HCT116 (cell line): ENCODE results near the gene HLA-DPA1. TPM values are rescaled to one million over a fixed set of nuclear protein-coding genes. Genes with fewer than 3 reads are reported as not detected.
A peak's percentile ranks its signal among the peaks of the same experiment; 100 is the strongest.

Experiments used
- ATAC-seq: fragments of 200-7000 bp; cut with Tn5 transposase; 2 replicates; pipeline ENCODE4 v1.9.1; 2020; ENCODE audit warnings: mild to moderate bottlenecking, moderate library complexity
- BruUV-seq: library from RNA; stranded (reverse); fragments of 400-500 nt; replicated peaks from 2 replicates; lab custom pipeline; 2021; lab: Mats Ljungman, UMichigan
- CTCF ChIA-PET: fragments of 300-600 bp; sonication (Branson Sonifier 250); formaldehyde crosslinking; loops from one replicate; lab custom pipeline; 2021; ENCODE audit warnings: antibody characterized with exemption; lab: Charles Lee
- POLR2A ChIA-PET: fragments of 300-600, 350-600 bp; sonication (Branson Sonifier 250); formaldehyde crosslinking; loops from one replicate; lab custom pipeline; 2021; ENCODE audit warnings: antibody characterized with exemption; lab: Charles Lee
- RAD21 ChIA-PET, 2 experiments: fragments of 300-600 bp; sonication (Branson Sonifier 250); formaldehyde crosslinking; loops; one replicate each; lab custom pipeline; 2023; ENCODE audit warnings: low total read pairs in 2 of 2; ENCODE audit not compliant: uncharacterized antibody in 2 of 2, unreplicated experiment in 2 of 2, low non-redundant PET in 1 of 2; lab: Charles Lee
- DNase-seq: peaks from one replicate; pipeline ENCODE4 v3.0.0-alpha.2; 2010; ENCODE audit warnings: low read depth, low spot score
- H2AFZ ChIP-seq: fragments of 200-600 bp; shearing (Covaris generic), sonication (generic); 2 replicates; pipeline ENCODE4 v1.6.1; 2017; ENCODE audit warnings: low read depth, mixed run types, mixed read lengths, antibody characterized with exemption, low read length; ENCODE audit not compliant: poor library complexity, severe bottlenecking
- H3K27ac ChIP-seq: 2 replicates; pipeline ENCODE4 v1.5.1; 2012; ENCODE audit warnings: low read depth, low read length
- H3K27me3 ChIP-seq: fragments of 200-600 bp; sonication (generic); 2 replicates; pipeline ENCODE4 v1.6.1; 2016; ENCODE audit warnings: mixed run types, low read length, mixed read lengths; ENCODE audit not compliant: insufficient read depth
- H3K36me3 ChIP-seq, 2 experiments: fragments of 200-500 bp in 1 of 2; fragments of 200-600 bp in 1 of 2; sonication (Bioruptor generic) in 1 of 2; sonication (generic) in 1 of 2; 2 replicates each; pipeline versions ENCODE4 v1.5.1 to v1.6.1; 2014 to 2016; ENCODE audit warnings: low read length in 2 of 2, inconsistent platforms in 1 of 2, mixed read lengths in 1 of 2, mixed run types in 1 of 2; ENCODE audit not compliant: insufficient read depth in 2 of 2, control insufficient read depth in 1 of 2
- H3K4me1 ChIP-seq, 2 experiments: fragments of 200-600 bp in 1 of 2; sonication (generic) in 1 of 2; 2 replicates each; pipeline versions ENCODE4 v1.5.1 to v1.6.1; 2012 to 2017; ENCODE audit warnings: low read length in 2 of 2, inconsistent platforms in 1 of 2, mild to moderate bottlenecking in 1 of 2, mixed read lengths in 1 of 2, mixed run types in 1 of 2, moderate library complexity in 1 of 2; ENCODE audit not compliant: insufficient read depth in 2 of 2, control insufficient read depth in 1 of 2
- H3K4me2 ChIP-seq: fragments of 200-600 bp; sonication (generic); 2 replicates; pipeline ENCODE4 v1.6.1; 2017; ENCODE audit warnings: mixed run types, low read length, mixed read lengths
- H3K4me3 ChIP-seq, 2 experiments: fragments of 200-600 bp in 1 of 2; sonication (generic) in 1 of 2; replicated peaks in 1 of 2; 2 replicates each; pipeline ENCODE4 v1.5.1; 2011 to 2016; ENCODE audit warnings: low read length in 2 of 2, control low read depth in 1 of 2, low read depth in 1 of 2, mild to moderate bottlenecking in 1 of 2, mixed read lengths in 1 of 2, mixed run types in 1 of 2
- H3K79me2 ChIP-seq: fragments of 200-600 bp; sonication (generic); 2 replicates; pipeline ENCODE4 v1.6.1; 2017; ENCODE audit warnings: mild to moderate bottlenecking, mixed run types, low read length, moderate library complexity, mixed read lengths; ENCODE audit not compliant: insufficient read depth
- H3K9ac ChIP-seq: fragments of 200-600 bp; sonication (generic); 2 replicates; pipeline ENCODE4 v1.6.1; 2016; ENCODE audit warnings: low read length, mixed read lengths
- H3K9me2 ChIP-seq: fragments of 200-600 bp; sonication (generic), shearing (Covaris generic); 2 replicates; pipeline ENCODE4 v1.6.1; 2017; ENCODE audit warnings: mixed run types, mild to moderate bottlenecking, moderate library complexity; ENCODE audit not compliant: insufficient read depth
- H3K9me3 ChIP-seq, 2 experiments: fragments of 200-500 bp in 1 of 2; fragments of 200-600 bp in 1 of 2; sonication (Bioruptor generic) in 1 of 2; sonication (generic) in 1 of 2; 2 replicates each; pipeline ENCODE4 v1.6.1; 2014 to 2017; ENCODE audit warnings: low read length in 2 of 2, mixed read lengths in 2 of 2, inconsistent platforms in 1 of 2, low read depth in 1 of 2, mild to moderate bottlenecking in 1 of 2, mixed run types in 1 of 2, moderate library complexity in 1 of 2; ENCODE audit not compliant: control insufficient read depth in 1 of 2, insufficient read depth in 1 of 2
- H4K20me1 ChIP-seq: fragments of 200-600 bp; sonication (generic), shearing (Covaris generic); 2 replicates; pipeline ENCODE4 v1.6.1; 2017; ENCODE audit warnings: mixed run types, mild to moderate bottlenecking, moderate library complexity; ENCODE audit not compliant: insufficient read depth
- CBX3 ChIP-seq: IDR thresholded peaks from 2 replicates; pipeline ENCODE4 v1.6.1; 2012; ENCODE audit warnings: low read depth
- EZH2phosphoT487 ChIP-seq: fragments of 200-600 bp; IDR thresholded peaks from 2 replicates; pipeline ENCODE4 v1.6.1; 2018; ENCODE audit warnings: antibody characterized with exemption, borderline replicate concordance
- JUND ChIP-seq: IDR thresholded peaks from 2 replicates; pipeline ENCODE4 v1.6.1; 2012
- RAD21 ChIP-seq: IDR thresholded peaks from 2 replicates; pipeline ENCODE4 v1.6.1; 2012; ENCODE audit warnings: low read depth, mild to moderate bottlenecking
- SIN3A ChIP-seq: IDR thresholded peaks from 2 replicates; pipeline ENCODE4 v1.6.1; 2012; ENCODE audit warnings: low read depth
- SP1 ChIP-seq: IDR thresholded peaks from 2 replicates; pipeline ENCODE4 v1.6.1; 2012; ENCODE audit warnings: low read depth
- SRF ChIP-seq: IDR thresholded peaks from 2 replicates; pipeline ENCODE4 v1.6.1; 2012; ENCODE audit warnings: low read depth
- TCF7L2 ChIP-seq: IDR thresholded peaks from 2 replicates; pipeline ENCODE4 v1.7.0; 2011; ENCODE audit warnings: borderline replicate concordance, inconsistent platforms; ENCODE audit not compliant: insufficient read depth, insufficient read length; ENCODE audit errors: extremely low read depth
- ZNF274 ChIP-seq: fragments of 200-500 bp; sonication (Bioruptor generic); IDR thresholded peaks from 2 replicates; pipeline ENCODE4 v1.6.1; 2014; ENCODE audit warnings: mild to moderate bottlenecking, low read depth, low read length, inconsistent platforms
- intact Hi-C: fragments of 100-400 bp; cut with micrococcal nuclease; formaldehyde crosslinking; loops from 2 replicates; pipeline ENCODE4 v1.10.0; 2022
- total RNA-seq: library from RNA; stranded (reverse); gene quantifications from one replicate; pipeline ENCODE4 v1.2.1, GENCODE V29; 2021; ENCODE audit not compliant: unreplicated experiment
- TF ChIP-seq, protein P1 (sequence below): IDR thresholded peaks from 2 replicates; pipeline ENCODE4 v1.6.1; 2011; ENCODE audit warnings: mild to moderate bottlenecking, low read length, moderate library complexity; ENCODE audit not compliant: insufficient replicate concordance; ENCODE audit errors: extremely low read depth
- TF ChIP-seq, protein P2 (sequence below): IDR thresholded peaks from 2 replicates; pipeline ENCODE4 v1.6.1; 2012
- TF ChIP-seq, protein P3 (sequence below): IDR thresholded peaks from 2 replicates; pipeline ENCODE4 v1.6.1; 2012; ENCODE audit warnings: low read depth
- TF ChIP-seq, protein P4 (sequence below): IDR thresholded peaks from 2 replicates; pipeline ENCODE4 v1.6.1; 2012

Gene HLA-DPA1
- total RNA-seq, 1 experiment from 2014 or later, result 0.89 TPM

DNA sequence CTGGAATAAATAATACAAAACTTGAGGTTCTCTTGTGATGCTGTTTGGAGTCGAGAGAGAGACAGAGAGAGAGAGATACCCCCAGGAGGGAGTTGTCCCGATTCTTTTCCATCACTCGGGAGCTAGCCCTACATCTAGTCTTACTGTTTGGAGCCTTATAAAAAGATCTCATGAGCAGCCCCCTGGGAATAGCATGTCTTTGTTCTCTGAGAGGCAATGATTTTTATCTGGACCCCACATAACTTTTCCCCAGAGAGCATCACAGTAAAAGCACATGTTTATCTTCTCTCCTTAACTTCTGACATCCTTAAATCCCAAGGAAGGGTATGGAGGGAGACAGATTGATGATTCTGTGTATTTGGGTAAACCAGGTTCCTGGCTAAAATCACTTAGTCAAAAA is 43.2 kb downstream of the HLA-DPA1 start:
- H3K27me3 ChIP-seq, result peaks cover 22% of the 10 kb centered on the region
- ATAC-seq (no peak), DNase-seq (no peak)
- no peak overlapping the region for H3K9ac ChIP-seq
- no peaks in the 10 kb centered on the region for H3K4me1 ChIP-seq
- no TSS peak for BruUV-seq
- ChIA-PET POLR2A (no interaction called here), CTCF (interaction anchor here (1.6 kb wide), 1 partner anchor 14 kb away, joined by 4 read pairs; no protein-coding TSS in a partner anchor), RAD21 (no interaction called here)
- H4K20me1 ChIP-seq, result no peaks in the 10 kb centered on the region
- H3K27ac ChIP-seq, result no peak overlapping the region
- H3K36me3 ChIP-seq, result no peaks in the 10 kb centered on the region
- no peaks in the 10 kb centered on the region for H3K9me3 ChIP-seq
- no peak overlapping the region for H3K4me2 ChIP-seq
- intact Hi-C loops, result no loop called here
- H3K9me2 ChIP-seq, result no peaks in the 10 kb centered on the region
- no peak overlapping the region for H2AFZ ChIP-seq
- no peaks in the 10 kb centered on the region for H3K79me2 ChIP-seq
- no peak overlapping the region for H3K4me3 ChIP-seq
- no peak for TF ChIP-seq SRF
- no peak for TF ChIP-seq JUND
- TF ChIP-seq TCF7L2, result no peak
- TF ChIP-seq, protein P1, sequence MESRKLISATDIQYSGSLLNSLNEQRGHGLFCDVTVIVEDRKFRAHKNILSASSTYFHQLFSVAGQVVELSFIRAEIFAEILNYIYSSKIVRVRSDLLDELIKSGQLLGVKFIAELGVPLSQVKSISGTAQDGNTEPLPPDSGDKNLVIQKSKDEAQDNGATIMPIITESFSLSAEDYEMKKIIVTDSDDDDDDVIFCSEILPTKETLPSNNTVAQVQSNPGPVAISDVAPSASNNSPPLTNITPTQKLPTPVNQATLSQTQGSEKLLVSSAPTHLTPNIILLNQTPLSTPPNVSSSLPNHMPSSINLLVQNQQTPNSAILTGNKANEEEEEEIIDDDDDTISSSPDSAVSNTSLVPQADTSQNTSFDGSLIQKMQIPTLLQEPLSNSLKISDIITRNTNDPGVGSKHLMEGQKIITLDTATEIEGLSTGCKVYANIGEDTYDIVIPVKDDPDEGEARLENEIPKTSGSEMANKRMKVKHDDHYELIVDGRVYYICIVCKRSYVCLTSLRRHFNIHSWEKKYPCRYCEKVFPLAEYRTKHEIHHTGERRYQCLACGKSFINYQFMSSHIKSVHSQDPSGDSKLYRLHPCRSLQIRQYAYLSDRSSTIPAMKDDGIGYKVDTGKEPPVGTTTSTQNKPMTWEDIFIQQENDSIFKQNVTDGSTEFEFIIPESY, result no peak

DNA sequence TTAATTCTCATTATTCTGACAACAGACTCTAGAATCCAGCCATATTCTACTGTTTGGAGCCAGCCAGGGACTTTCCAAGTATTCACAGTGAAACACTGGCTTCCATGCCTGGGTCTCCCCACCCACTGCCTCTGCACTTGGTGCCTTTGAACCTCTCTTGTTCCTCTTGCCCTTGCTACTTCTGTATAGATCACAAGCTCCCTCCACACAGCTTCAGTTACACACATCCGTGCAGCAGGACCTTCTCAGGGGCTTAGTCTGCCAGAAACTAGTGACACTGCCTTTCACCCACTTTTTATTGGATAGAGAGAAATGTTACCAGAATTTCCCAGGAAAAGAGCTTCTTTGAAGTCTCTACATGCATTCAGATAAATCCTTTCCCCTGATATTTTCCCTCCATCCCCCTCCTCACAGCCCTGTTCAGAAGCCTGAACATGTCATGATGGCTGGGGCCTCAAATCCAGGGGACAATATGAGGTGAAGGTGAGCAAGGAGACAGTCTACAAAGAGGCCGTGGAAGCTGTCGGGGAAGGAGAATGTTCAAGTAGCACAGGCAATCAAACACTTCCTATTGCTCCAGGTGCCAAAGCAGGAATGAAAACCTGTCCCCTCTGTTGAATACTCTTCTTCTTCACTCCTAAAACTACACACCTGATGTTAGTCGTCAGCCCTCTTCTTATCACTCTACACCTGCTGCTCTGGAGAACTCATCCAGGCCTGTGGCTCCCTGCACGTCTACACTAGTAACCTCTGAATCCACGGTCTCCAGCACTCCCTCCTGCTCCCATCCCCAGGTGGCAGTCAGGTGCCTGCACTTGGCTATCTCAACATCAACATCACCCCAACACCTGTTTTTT is 43.9 kb downstream of the HLA-DPA1 start:
- Histone ChIP-seq H3K4me1 (no peaks in the 10 kb centered on the region), H3K27me3 (peaks cover 22% of the 10 kb centered on the region), H2AFZ (no peak overlapping the region), H3K9ac (no peak overlapping the region), H3K4me2 (no peak overlapping the region), H3K9me3 (no peaks in the 10 kb centered on the region), H3K4me3 (no peak overlapping the region), H3K79me2 (no peaks in the 10 kb centered on the region), H3K36me3 (no peaks in the 10 kb centered on the region), H3K9me2 (no peaks in the 10 kb centered on the region), H3K27ac (no peak overlapping the region), H4K20me1 (no peaks in the 10 kb centered on the region)
- ChIA-PET POLR2A (interaction anchor here (0.8 kb wide), 1 partner anchor 18 kb away, joined by 3 read pairs; no protein-coding TSS in a partner anchor), CTCF (interaction anchor here (0.8 to 1.6 kb wide), 3 partner anchors 13 to 45 kb away, joined by 3 to 4 read pairs (median 4); no protein-coding TSS in a partner anchor), RAD21 (no interaction called here)
- no peak for DNase-seq
- peak; percentile 32; the same call in 1 of the 2 replicates for ATAC-seq
- intact Hi-C loops, result no loop called here
- no TSS peak for BruUV-seq
- no peak for TF ChIP-seq SIN3A
- TF ChIP-seq CBX3, result no peak
- TF ChIP-seq EZH2phosphoT487, result no peak
- TF ChIP-seq RAD21, result no peak
- TF ChIP-seq SP1, result no peak
- TF ChIP-seq, protein P2, sequence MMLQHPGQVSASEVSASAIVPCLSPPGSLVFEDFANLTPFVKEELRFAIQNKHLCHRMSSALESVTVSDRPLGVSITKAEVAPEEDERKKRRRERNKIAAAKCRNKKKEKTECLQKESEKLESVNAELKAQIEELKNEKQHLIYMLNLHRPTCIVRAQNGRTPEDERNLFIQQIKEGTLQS, result no peak
- no peak for TF ChIP-seq ZNF274
- TF ChIP-seq, protein P3, sequence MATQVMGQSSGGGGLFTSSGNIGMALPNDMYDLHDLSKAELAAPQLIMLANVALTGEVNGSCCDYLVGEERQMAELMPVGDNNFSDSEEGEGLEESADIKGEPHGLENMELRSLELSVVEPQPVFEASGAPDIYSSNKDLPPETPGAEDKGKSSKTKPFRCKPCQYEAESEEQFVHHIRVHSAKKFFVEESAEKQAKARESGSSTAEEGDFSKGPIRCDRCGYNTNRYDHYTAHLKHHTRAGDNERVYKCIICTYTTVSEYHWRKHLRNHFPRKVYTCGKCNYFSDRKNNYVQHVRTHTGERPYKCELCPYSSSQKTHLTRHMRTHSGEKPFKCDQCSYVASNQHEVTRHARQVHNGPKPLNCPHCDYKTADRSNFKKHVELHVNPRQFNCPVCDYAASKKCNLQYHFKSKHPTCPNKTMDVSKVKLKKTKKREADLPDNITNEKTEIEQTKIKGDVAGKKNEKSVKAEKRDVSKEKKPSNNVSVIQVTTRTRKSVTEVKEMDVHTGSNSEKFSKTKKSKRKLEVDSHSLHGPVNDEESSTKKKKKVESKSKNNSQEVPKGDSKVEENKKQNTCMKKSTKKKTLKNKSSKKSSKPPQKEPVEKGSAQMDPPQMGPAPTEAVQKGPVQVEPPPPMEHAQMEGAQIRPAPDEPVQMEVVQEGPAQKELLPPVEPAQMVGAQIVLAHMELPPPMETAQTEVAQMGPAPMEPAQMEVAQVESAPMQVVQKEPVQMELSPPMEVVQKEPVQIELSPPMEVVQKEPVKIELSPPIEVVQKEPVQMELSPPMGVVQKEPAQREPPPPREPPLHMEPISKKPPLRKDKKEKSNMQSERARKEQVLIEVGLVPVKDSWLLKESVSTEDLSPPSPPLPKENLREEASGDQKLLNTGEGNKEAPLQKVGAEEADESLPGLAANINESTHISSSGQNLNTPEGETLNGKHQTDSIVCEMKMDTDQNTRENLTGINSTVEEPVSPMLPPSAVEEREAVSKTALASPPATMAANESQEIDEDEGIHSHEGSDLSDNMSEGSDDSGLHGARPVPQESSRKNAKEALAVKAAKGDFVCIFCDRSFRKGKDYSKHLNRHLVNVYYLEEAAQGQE, result no peak
- TF ChIP-seq, protein P4, sequence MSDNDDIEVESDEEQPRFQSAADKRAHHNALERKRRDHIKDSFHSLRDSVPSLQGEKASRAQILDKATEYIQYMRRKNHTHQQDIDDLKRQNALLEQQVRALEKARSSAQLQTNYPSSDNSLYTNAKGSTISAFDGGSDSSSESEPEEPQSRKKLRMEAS, result no peak
